SK-N-SH treated with all-trans-retinoic acid at 6 μM for 48 hours (cell line): ENCODE results near the gene LIN28B.

Experiments
- ATAC-seq: fragments of 200-7000 bp; cut with Tn5 transposase; 3 replicates; pipeline ENCODE4 v1.9.1; 2020; ENCODE audit warnings: mild to moderate bottlenecking, moderate library complexity
- ARNTL ChIP-seq: fragments of 450-650 bp; formaldehyde crosslinking; IDR thresholded peaks from 2 replicates; pipeline ENCODE4 v1.5.0; 2020; ENCODE audit warnings: low read depth, mild to moderate bottlenecking, moderate library complexity, borderline replicate concordance
- BACH2 ChIP-seq: fragments of 250-450 bp; sonication (Bioruptor Pico); IDR thresholded peaks from 2 replicates; pipeline ENCODE4 v1.9.0; 2021; ENCODE audit warnings: mild to moderate bottlenecking, borderline replicate concordance
- CREB5 ChIP-seq: fragments of 250-450 bp; sonication (Bioruptor Pico); IDR thresholded peaks from 2 replicates; pipeline ENCODE4 v1.5.1; 2020; ENCODE audit warnings: low read depth, mild to moderate bottlenecking, moderate library complexity
- CSDC2 ChIP-seq: fragments of 250-450 bp; sonication (Bioruptor Pico); IDR thresholded peaks from 2 replicates; pipeline ENCODE4 v1.5.0; 2020; ENCODE audit warnings: mild to moderate bottlenecking, moderate library complexity
- ESRRG ChIP-seq: fragments of 250-450 bp; sonication (Bioruptor Pico); IDR thresholded peaks from 2 replicates; pipeline ENCODE4 v1.6.1; 2021; ENCODE audit warnings: mild to moderate bottlenecking
- GLIS3 ChIP-seq: fragments of 250-450 bp; sonication (Bioruptor Pico); IDR thresholded peaks from 2 replicates; pipeline ENCODE4 v1.5.0; 2020; ENCODE audit warnings: mild to moderate bottlenecking, moderate library complexity
- ISL1 ChIP-seq: fragments of 250-450 bp; sonication (Bioruptor Pico); IDR thresholded peaks from 2 replicates; pipeline ENCODE4 v2.1.2; 2022; ENCODE audit warnings: mild to moderate bottlenecking, moderate library complexity
- OSR1 ChIP-seq: fragments of 250-450 bp; sonication (Bioruptor Pico); IDR thresholded peaks from 2 replicates; pipeline ENCODE4 v1.8.0; 2022; ENCODE audit warnings: moderate library complexity, mild to moderate bottlenecking, inconsistent platforms
- PATZ1 ChIP-seq: fragments of 250-450 bp; sonication (Bioruptor Pico); IDR thresholded peaks from 2 replicates; pipeline ENCODE4 v1.8.0; 2020; ENCODE audit warnings: mild to moderate bottlenecking, moderate library complexity, borderline replicate concordance
- POU6F1 ChIP-seq: fragments of 250-450 bp; sonication (Bioruptor Pico); IDR thresholded peaks from 2 replicates; pipeline ENCODE4 v1.8.0; 2021; ENCODE audit warnings: low read depth, mild to moderate bottlenecking, moderate library complexity, borderline replicate concordance
- PPARA ChIP-seq: fragments of 250-450 bp; sonication (Bioruptor Pico); IDR thresholded peaks from 2 replicates; pipeline ENCODE4 v1.5.0; 2020; ENCODE audit warnings: mild to moderate bottlenecking, borderline replicate concordance
- RARB ChIP-seq: fragments of 250-450 bp; sonication (Bioruptor Pico); IDR thresholded peaks from 2 replicates; pipeline ENCODE4 v1.8.0; 2021; ENCODE audit warnings: mild to moderate bottlenecking, moderate library complexity
- TCF4 ChIP-seq: fragments of 250-450 bp; sonication (Bioruptor Pico); IDR thresholded peaks from 2 replicates; pipeline ENCODE4 v1.8.0; 2021; ENCODE audit warnings: mild to moderate bottlenecking, moderate library complexity, borderline replicate concordance
- TOX ChIP-seq: fragments of 250-450 bp; sonication (Bioruptor Pico); IDR thresholded peaks from 2 replicates; pipeline ENCODE4 v1.8.0; 2021; ENCODE audit warnings: mild to moderate bottlenecking, moderate library complexity, borderline replicate concordance
- TSHZ2 ChIP-seq: fragments of 250-450 bp; sonication (Bioruptor Pico); IDR thresholded peaks from 2 replicates; pipeline ENCODE4 v1.5.0; 2020; ENCODE audit warnings: mild to moderate bottlenecking, moderate library complexity
- ZC3H10 ChIP-seq: fragments of 250-450 bp; sonication (Bioruptor Pico); IDR thresholded peaks from 2 replicates; pipeline ENCODE4 v1.5.1; 2021; ENCODE audit warnings: mild to moderate bottlenecking, moderate library complexity
- ZFP3 ChIP-seq: fragments of 250-450 bp; sonication (Bioruptor Pico); IDR thresholded peaks from 2 replicates; pipeline ENCODE4 v1.5.0; 2020; ENCODE audit warnings: mild to moderate bottlenecking, moderate library complexity
- ZFP30 ChIP-seq: fragments of 450-650 bp; formaldehyde crosslinking; IDR thresholded peaks from 2 replicates; pipeline ENCODE4 v1.5.0; 2022; ENCODE audit warnings: mild to moderate bottlenecking, moderate library complexity
- ZNF565 ChIP-seq: fragments of 450-650 bp; formaldehyde crosslinking; conservative IDR thresholded peaks from 2 replicates; pipeline ENCODE4 v1.5.0; 2020; ENCODE audit warnings: low read depth, mild to moderate bottlenecking, moderate library complexity
- ZNF70 ChIP-seq: fragments of 450-650 bp; formaldehyde crosslinking; IDR thresholded peaks from 2 replicates; pipeline ENCODE4 v1.5.0; 2020; ENCODE audit warnings: mild to moderate bottlenecking, moderate library complexity
- ZNF8 ChIP-seq: fragments of 450-650 bp; formaldehyde crosslinking; IDR thresholded peaks from 2 replicates; pipeline ENCODE4 v1.5.0; 2020; ENCODE audit warnings: mild to moderate bottlenecking, moderate library complexity

LIN28B gene

GRCh38 chr6:105097288-105097687, 140.4 kb downstream of the LIN28B start:
- ATAC-seq: no peak
- TF ChIP-seq ZFP3 (no peak), GLIS3 (CRISPR knock-in tag) (no peak), PPARA (CRISPR knock-in tag) (no peak), ZNF70 (CRISPR knock-in tag) (no peak), BACH2 (CRISPR knock-in tag) (no peak), OSR1 (CRISPR knock-in tag) (no peak), ESRRG (CRISPR knock-in tag) (no peak), ZC3H10 (no peak)

GRCh38 chr6:105099371-105099770, 142.5 kb downstream of the LIN28B start:
- TF ChIP-seq ARNTL (CRISPR knock-in tag) (no peak), ZFP30 (CRISPR knock-in tag) (no peak), BACH2 (CRISPR knock-in tag) (no peak), ZC3H10 (no peak), RARB (CRISPR knock-in tag) (no peak), ZNF70 (CRISPR knock-in tag) (no peak), TOX (CRISPR knock-in tag) (no peak)
- TF ChIP-seq, all 23 proteins: peak for 0
- no peak for ATAC-seq

GRCh38 chr6:105102186-105102585, 145.3 kb downstream of the LIN28B start:
- TF ChIP-seq OSR1 (CRISPR knock-in tag): no peak
- TF ChIP-seq PATZ1 (CRISPR knock-in tag): no peak
- TF ChIP-seq ESRRG (CRISPR knock-in tag): no peak
- TF ChIP-seq ZFP3: no peak
- TF ChIP-seq POU6F1 (CRISPR knock-in tag): no peak
- no peak for TF ChIP-seq ZFP30 (CRISPR knock-in tag)
- TF ChIP-seq CSDC2: no peak
- TF ChIP-seq PPARA (CRISPR knock-in tag): no peak
- TF ChIP-seq BACH2 (CRISPR knock-in tag): no peak
- ATAC-seq: no peak

- TF ChIP-seq OSR1 (CRISPR knock-in tag) (no peak), TOX (CRISPR knock-in tag) (no peak), TCF4 (CRISPR knock-in tag) (no peak), TSHZ2 (CRISPR knock-in tag) (no peak), CSDC2 (no peak), ARNTL (CRISPR knock-in tag) (no peak), ISL1 (CRISPR knock-in tag) (no peak), PPARA (CRISPR knock-in tag) (no peak), RARB (CRISPR knock-in tag) (no peak), ZFP3 (no peak), BACH2 (CRISPR knock-in tag) (no peak), ZNF8 (no peak), ZNF565 (no peak), ZC3H10 (no peak), PATZ1 (CRISPR knock-in tag) (no peak), CREB5 (CRISPR knock-in tag) (no peak), ESRRG (CRISPR knock-in tag) (no peak)
- TF ChIP-seq, all 23 proteins: peak for 0
- ATAC-seq: no peak
These were observed 148.2 kb downstream of the LIN28B start for GRCh38 chr6:105105094-105105493.
